Thyroid gland (tissue), 4 donors: ENCODE results near the gene MZT2B.
"Not testable (repeated sequence)": the region's sequence is repeated elsewhere in the genome, so short reads cannot be mapped to it uniquely, and the experiment has no call there.

Experiments used
- POLR2A ChIP-seq, 2 donors: fragments of 450-650 bp; IDR thresholded peaks; one replicate each; pipeline ENCODE4 v1.6.1; 2017; ENCODE audit warnings: antibody characterized with exemption in 2 of 2, mild to moderate bottlenecking in 2 of 2, moderate library complexity in 1 of 2
- TF ChIP-seq, protein P1 (sequence below), 6 experiments: fragments of 200-600 bp in 3 of 6; fragments of 450-650 bp in 3 of 6; sonication (generic) in 3 of 6; IDR thresholded peaks; one replicate each; pipeline ENCODE4 v1.5.1; 2016 to 2019; ENCODE audit warnings: antibody characterized with exemption in 6 of 6, mild to moderate bottlenecking in 2 of 6, inconsistent platforms in 1 of 6, moderate library complexity in 1 of 6

DNA sequence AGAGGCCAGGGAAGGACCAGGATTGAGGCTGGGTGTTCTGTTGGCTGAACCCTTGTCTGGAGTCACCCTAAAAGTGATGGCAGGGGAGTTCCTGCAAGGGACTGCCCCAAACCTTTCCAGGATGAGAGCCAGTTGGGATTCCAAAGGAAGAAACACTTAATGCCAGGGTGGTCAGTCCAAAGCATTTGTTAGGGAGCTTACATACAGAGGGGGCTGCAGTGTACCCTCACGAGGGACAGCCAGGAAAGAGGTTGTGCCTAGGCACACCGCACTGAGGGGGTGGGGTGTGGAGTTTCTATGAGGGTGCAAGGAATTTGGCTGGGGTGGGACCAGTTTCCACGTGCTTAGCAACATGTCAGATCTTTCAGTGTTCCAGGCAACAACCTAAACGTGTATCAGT is 6.9 kb downstream of the MZT2B start:
- TF ChIP-seq POLR2A (IDR thresholded peaks at IDR 0.05), result not testable (repeated sequence)
- TF ChIP-seq, protein P1, sequence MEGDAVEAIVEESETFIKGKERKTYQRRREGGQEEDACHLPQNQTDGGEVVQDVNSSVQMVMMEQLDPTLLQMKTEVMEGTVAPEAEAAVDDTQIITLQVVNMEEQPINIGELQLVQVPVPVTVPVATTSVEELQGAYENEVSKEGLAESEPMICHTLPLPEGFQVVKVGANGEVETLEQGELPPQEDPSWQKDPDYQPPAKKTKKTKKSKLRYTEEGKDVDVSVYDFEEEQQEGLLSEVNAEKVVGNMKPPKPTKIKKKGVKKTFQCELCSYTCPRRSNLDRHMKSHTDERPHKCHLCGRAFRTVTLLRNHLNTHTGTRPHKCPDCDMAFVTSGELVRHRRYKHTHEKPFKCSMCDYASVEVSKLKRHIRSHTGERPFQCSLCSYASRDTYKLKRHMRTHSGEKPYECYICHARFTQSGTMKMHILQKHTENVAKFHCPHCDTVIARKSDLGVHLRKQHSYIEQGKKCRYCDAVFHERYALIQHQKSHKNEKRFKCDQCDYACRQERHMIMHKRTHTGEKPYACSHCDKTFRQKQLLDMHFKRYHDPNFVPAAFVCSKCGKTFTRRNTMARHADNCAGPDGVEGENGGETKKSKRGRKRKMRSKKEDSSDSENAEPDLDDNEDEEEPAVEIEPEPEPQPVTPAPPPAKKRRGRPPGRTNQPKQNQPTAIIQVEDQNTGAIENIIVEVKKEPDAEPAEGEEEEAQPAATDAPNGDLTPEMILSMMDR (IDR thresholded peaks at IDR 0.05), result not testable (repeated sequence)
